ENCODE data around the gene TCP11L2.
A peak's percentile ranks its signal among the peaks of the same experiment; 100 is the strongest.
"Not testable (repeated sequence)": the region's sequence is repeated elsewhere in the genome, so short reads cannot be mapped to it uniquely, and the experiment has no call there.

Gene TCP11L2

DNA sequence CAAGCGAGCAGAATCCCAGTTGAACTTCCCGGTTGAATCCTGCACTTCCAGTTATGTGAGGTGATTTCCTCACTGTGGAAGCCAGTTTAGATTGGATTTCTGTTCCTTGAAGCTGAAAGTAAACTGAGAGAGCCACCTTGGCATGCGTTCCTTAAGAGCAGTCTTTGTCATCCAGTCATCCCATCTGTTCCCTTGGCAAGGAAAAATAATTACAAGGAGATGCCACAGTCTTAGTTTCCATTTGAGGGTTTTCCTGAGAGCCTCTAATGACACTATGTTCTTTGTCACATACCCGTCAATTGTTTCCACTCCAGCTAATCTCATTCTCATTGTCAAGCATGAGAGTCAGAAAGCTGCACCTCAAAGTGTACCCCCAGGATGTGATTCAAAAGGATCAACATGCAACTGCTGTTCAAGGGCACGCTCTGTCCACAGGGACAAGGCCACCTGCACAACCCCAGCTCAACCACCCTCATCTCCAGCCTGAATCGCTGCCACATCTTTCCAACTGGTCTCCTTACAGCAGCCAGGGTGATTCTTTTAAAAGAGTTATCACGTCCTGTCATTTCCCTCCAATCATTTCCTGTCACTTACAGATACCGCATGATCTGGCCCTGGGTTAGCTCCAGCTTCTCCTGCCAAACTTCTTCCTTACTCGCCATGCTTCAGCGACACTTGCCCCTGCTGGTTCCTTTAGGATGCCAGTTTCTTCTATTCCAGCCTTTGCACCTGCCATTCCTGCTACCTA, 18.0 kb upstream of the TCP11L2 start:
- no peak for DNase-seq

DNA sequence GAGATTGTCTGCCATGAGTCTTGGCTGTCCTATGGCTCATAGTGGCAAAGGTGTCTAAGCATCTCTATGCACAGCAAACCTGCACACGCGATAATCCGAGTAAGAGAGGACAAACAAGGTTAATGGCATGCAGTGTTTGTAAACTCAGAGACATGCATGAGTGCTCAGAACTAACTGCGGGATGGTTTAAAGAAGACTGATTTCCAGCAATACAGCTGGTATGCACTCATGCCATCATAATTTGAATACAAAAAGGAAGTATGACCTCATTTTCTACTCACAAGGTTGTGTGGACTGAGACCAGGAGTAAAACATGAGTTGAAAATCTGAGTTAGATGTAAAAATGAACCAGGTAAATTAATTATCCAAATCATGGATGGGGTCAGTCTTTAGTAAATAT, 16.6 kb upstream of the TCP11L2 start:
- DNase-seq = no peak

DNA sequence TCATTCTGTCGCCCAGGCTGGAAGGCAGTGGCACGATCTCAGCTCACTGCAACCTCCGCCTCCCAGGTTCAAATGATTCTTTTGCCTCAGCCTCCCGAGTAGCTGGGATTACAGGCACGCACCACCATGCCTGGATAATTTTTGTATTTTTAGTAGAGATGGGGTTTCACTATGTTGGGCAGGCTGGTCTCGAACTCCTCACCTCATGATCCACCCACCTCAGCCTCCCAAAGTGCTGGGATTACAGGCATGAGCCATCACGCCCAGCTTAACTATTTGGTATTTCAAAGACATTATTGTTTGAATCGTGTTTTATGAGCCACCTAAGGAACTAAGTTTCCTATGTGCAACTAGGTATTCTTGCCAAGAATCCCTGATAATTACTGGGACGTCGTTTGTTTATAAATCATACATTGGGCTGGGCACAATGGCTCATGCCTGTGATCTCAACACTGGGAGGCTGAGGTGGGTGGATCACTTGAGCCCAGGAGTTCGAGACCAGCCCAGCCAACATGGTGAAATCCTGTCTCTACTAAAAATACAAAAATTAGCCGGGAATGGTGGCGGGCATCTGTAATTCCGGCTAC, 15.9 kb upstream of the TCP11L2 start:
- DNase-seq = not testable (repeated sequence)

DNA sequence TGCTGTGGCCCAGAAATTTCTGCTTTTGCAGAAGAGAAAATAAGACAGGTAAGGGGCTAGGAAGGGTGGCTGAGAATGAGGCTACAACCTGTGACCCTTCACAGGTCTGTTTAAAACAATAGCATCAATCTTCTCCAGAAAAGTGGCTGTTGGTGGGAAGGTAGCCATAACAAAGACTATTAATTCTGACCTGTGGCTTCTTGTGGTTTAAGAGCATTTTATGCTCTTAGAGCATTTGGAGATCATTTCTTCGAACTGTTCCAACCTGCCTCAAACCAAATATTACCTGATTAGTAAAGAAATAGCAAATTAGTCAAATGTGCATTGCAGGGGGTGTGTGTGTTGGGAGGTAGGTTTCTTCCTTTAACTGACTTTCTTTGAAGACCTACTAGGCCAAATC, 15.2 kb upstream of the TCP11L2 start:
- DNase-seq = no peak

DNA sequence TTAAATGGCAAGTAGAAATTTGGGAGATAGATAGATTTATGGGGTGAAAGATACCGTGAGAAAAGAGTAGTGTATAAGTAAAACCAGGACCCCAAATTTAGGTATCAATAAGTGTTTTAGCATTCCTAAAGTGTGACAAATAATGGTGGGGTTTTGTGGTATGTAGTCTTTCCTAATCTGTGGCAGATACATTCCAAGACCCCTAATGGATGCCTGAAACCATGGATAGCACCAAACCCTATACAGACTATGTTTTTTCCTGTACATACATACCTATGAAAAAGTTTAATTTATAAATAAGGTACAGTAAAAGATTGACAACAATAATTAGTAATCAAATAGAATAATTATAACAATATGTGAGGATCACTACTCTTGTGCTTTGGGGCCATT, 14.4 kb upstream of the TCP11L2 start:
- no peak for DNase-seq

DNA sequence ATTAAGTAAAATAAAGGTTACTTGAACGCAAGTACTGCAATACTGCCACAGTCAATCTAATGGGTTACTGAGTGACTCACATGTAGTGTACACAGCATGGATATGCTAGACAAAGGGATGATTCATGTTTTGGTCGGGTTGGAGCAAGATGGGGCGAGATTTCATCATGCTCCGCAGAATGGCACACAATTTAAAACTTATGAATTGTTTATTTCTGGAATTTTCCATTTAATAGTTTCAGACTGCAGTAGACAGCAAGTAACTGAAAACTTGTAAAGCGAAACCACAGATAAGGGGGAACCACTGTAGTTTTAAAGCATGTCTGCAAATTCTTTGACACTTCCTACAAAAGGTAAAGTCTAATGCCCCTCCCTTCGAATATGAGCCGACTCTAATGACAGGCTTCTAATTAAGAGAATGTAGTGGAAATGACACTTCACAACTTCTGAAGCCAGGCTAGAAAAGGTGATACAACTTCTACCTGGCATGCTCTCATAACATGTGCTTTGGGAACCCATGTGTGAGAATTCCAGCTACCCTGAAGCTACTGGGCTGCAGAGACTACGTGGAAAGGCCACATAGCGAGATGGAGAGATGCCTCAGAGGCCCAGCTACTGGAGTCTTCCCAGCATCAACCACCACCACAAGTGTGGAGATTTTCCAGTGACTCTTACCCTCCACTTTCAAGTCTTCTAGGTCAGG, 13.9 kb upstream of the TCP11L2 start:
- no peak for DNase-seq

DNA sequence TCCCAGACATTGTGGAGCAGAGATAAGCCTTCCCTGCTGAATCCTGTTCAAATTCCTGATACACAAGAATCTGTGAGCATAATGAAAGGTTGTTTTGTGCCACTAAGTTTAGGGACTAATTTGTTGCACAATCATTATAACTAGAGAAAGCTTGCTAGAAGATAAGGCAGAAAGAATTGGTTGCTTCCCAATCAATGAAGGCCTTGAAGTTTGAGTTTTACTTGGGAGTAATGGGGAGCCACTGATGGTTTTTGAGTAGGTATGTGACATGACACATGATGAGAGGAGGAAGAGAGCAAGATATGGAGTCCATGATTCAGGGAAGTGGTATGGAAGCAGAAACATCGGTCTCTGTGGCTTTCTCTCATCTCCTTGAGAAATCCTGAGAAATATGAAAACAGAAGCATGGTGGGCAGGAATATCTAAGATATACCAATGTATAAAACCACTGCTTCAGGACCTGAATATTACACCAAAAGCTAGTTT, 13.3 kb upstream of the TCP11L2 start:
- DNase-seq = no peak

DNA sequence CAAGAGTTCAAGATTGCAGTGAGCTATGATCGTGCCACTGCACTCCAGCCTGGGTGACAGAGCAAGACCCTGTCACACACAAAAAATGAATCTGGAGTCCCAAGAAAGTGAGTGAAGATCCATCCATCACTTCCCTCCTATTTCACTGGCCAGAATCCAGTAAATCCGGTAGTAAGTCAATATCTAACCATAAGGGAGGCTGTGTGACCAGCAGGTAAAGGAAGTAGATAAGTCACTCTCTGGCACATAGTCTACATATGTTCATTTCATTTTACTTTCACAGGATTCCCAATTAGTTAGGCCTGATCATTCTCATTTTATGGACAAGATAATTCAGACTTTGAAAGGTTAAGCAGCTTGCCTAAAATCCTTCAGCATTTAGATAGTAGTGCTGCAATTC, 11.9 kb upstream of the TCP11L2 start:
- DNase-seq = no peak

DNA sequence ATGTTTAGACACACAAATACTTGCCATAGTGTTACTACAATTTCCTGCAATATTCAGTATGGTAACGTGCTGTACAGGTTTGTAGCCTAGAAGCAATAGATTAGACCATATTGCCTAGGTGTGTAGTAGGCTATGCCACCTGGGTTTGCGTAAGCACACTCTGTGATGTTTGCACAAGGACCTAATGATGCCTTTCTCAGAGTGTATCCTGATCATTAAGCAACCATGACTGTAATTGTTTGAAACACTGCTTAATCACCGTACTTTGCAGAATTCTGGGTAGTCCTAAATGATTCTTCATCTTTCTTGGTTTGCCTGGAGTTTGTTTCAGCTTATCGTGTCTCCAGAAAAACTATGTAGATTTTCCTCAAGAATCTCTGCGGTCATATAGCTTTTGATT, 11.2 kb upstream of the TCP11L2 start:
- DNase-seq = no peak

DNA sequence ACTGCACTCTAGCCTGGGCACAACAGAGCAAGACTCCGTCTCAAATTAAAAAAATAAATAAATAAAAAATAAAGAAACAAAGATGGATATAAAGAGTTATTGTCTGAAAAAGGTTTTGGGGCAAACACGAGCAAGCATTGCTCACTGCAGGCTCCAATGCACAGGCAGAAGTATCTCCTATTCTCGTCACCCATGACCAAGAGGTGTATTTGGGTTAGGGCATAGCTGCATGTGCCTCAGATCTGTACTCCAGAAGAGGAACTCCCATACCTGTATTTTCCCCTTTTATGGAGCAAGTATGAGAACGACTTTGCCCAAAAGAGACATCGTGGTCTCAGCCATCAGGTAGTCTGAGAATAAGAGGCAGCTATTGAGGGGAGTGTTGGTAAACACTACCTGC, 10.2 kb upstream of the TCP11L2 start:
- no peak for DNase-seq

DNA sequence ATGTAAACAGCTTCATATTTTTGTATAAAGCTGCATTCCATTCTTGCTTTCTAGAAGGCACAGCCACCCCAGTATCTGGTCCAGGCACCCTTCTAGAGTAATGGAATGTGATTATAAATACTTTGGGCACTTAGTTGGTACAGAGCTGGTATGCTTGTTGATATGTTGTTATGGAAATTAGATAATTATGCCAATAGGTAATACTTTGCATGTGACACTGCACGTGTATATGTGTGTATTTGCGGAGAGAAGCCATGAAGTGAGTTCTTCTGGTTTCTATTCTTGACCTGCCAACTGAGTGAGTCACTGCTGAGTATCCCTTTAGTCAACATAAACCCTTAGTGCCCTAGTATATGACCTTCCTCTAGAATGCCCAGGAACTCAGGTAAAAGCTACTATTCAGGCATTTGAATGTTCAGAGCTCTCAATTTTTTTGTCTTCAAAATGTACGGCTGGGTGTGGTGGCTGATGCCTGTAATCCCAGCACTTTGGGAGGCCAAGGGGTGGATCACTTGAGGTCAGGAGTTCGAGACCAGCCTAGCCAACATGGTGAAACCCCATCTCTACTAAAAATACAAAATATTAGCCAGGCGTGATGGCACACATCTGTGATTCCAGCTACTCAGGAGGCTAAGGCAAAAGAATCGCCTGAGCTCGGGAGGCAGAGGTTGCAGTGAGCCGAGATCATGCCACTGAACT, 6.2 kb upstream of the TCP11L2 start:
- no peak for DNase-seq

DNA sequence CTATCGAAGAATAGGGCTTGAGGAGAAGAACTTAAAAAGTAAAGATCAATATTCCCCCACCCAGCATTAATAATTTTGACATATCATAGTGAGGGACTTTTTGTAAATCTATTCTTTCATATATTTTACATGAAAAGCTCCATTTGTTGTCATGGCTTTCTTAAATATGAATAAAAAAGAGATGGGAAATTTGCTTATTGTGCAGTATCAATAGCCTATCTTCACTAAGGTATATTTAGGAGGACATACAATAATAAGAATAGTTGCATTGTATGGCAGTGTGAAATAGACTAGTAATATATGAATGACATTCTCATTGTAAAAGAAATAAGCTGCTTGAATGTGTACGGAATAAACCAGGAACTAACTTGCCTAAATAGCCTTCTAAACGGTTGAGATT, 5.5 kb upstream of the TCP11L2 start:
- DNase-seq = no peak

DNA sequence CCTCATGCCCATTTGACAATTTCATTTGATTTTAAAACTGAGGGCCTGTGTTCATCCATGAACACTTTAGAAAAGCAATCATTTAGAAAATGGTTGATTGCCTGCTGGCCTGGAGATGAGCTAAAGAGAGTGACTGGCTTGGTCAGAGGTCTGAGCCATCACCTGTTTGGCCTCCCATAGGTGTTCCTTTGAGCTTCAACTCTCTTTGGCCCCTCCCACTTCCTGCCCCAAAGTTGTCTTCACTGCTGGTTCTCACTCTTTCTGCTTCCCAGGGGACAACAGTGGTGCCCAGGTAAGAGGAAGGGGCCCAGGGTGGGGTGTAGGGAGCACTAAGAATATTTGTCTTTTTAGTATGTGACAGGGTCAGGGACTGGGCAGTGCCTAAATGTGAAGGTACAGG, 4.9 kb upstream of the TCP11L2 start:
- no peak for DNase-seq

DNA sequence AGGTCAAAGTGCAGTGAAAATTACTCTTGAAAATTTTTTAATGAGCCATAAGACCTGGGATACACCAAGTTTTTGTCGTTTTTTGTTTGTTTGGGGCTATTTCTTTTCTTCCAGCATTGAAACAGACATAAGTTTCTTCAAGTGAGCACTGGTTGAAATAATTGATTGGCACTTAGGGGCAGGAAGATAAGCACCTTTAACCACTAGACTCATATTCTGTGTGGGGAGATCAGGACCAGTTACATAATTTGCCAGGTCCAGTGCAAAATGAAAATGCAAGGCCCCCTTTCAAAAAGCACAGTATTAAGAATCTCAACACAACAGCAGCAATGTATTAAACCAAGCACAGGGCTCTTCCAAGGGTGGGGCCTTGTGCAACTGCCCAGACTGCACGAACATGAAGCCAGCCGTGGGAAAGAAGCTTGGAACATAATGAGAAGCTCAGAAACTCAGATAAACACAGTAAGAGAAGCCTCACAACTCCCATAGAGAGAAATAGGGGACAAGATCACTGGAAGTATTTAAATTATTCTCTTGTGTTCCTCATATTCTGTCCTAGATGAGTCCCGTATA, 3.2 kb upstream of the TCP11L2 start:
- DNase-seq = no peak

DNA sequence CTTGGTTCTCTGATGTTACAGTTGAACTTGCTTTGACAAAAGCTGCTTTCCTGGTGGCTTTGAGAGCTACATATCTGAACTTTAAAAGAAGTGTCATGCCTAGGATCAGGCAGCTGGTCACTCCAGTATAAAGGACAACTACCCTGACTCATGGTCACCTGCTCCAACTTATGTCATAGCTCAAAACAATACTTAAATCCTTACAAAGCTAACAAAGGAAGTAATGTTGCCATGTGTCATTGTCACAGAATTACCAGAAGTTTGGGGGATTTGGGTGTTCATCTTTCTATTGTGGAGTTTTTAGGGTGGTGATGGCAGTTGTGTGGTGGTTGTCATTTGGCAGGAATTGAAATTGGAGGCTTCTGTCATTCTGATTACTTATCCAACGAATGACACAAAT, 1.8 kb upstream of the TCP11L2 start:
- no peak for DNase-seq

DNA sequence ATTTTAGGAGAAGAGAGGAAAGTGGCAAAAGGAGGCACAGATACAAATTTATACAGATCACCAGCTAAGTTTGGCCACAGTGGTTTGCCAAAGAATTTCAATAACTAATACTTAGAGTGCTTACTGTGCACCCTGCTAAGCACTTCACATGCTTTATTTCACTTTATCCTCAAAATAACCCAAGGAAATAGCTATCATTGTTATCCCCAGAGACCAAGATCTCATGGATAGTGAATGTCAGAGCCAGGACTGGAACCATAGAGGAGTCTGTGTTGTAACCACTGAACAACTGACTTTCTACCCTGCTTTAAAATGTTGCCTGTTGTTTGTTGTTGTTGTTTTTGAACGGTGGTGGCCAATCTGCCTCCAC, 1.3 kb upstream of the TCP11L2 start:
- DNase-seq = no peak

DNA sequence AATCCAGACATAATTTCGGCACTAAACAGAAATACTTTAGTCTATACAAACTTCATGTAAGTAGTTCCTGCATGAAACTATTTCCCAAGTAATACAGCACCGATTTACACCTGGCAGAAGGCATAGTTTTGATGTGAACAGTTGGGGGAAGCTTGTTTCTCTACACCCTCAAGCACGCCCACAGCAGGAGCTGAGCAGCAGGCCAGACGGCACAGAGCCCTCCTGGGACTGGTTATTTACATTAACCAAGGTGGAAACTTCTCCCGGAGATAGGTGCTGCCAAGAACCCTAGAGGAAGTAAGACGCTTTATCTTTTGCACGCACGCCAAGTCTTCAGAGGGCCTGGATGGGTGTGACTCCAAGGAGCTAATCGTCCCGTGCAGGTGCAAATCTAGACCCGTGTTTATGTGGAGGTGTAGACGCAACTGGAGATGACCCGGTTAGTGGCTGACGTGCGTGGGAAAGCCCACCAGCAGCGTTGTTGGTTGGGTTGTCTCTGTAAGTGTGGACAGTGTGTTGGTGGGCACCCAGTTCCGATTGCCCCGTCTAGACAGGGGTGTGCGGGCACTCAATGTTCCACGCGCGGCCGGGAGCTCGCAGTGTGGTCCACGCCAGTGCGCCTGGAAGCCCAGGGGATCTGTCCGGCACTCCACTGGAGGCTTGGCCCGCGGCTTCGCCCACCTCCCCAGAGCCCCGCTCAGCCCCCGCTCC, 767 bp upstream of the TCP11L2 start:
- DNase-seq = peak; percentile 73

DNA sequence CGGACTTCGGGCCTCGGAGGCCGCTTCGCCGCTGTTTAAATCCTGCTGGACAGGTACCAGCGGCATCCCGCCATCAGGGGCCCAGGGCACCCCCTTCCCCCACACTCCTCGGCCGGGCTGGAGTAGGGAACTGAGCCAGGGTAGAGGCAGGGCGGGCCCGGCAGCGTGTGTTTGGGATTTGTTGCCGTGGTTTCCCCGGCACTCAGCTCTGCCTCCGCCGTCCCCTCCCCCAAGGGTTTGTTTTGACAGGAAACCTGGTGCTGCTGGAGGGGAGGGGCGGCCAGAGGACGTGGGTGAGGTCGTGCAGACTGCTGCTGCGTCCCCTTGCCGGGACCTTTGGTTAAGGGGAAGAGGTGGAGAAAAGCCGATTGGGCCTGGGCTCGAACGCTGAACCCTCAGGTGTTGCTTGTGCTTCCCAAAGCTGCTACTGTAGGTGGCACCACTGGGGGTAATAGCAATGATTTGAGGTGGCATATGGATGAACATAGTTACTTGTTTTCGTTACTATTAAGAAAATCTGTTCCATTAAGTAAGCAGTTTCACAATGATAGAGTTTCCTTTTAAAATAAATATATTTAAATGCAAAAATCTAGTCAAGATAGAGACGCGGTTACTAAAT, 778 bp downstream of the TCP11L2 start:
- peak; percentile 93 for DNase-seq

DNA sequence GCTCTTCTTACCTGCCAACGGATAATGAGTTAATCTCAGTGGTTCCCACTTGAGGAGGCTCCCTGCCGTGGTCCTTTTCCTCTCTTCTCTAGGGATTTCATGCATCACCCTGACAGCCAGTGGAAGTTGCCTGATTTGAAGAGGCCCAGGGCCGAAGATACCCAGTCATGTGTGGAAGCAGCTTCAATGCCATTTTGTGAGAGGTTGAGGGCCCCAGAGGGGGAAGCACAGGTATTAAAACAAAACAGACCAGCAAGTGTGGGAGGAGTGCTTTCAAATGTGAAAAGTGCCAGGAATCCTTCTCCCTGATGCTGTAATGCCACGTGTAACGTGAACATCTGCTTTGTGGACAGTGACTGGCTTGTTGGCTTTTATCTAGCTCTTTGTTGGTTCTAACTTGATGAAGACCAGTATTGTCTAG, 1.5 kb downstream of the TCP11L2 start:
- DNase-seq = peak; percentile 26

DNA sequence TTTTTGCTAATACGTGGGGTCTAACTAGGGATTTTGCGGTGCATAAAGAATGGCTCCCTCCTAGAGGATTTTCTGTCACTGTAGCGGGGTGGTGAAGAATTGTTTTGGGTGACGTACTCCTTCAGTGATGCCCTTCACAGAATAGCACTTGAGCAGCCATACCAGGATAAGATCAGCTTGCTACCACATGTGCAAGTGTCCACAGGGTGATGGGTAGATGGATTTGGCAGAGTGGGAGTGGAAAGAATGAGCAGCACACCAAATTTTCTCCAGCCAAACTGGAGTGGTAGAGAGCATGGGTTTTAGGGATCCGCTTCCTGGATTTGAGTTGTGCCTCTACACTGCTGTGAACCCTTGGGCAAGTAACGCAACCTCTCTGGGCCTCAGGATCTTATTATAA, 2.3 kb downstream of the TCP11L2 start:
- DNase-seq = no peak

DNA sequence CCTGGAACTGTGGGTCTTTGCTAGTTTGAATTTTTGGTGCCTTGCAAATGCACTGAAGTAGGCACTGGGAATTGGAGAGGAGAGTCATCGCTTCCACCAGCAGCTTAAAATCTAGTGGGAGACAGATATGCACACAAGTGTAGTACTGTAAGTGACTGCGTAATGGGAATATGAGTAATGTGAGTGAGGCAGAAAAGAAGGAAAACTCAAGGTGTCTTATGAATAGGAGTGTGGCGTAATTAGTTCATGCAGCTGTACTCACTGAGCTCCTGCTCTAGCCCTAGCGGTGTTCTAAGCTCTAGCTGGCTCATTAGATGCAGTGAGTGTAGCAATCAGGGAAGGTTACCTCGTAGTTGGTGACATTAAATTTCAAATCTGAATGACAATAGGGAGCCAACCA, 2.8 kb downstream of the TCP11L2 start:
- no peak for DNase-seq

DNA sequence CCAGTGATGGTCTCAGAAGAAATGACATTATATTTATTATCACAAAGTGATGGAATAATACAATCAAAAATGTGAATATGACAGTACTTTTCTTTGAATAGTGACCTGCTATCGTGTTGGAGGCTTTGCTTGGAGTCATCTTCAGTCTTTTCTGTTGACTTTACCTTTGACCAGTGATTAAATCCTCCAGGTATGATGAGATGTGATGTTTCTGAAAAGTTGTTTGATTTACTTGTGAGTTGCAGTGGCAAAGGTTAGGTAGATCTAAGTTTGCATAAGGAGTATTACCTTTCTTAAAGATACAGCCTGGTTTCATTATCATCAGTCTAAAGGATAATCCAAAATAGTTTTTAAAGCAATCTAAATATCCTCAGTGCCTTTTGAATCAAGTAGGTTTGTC, 4.6 kb downstream of the TCP11L2 start:
- DNase-seq = no peak

All from femur (tissue), 1 donor.